Sciatic nerve (tissue), 2 donors: ENCODE results near the gene WNK2. TPM values are rescaled to one million over a fixed set of nuclear protein-coding genes. Genes with fewer than 3 reads are reported as not detected.
A peak's percentile ranks its signal among the peaks of the same experiment; 100 is the strongest.

Source experiments
- ATAC-seq: fragments of 200-7000 bp; cut with Tn5 transposase; one replicate; pipeline ENCODE4 v1.9.1; 2020; ENCODE audit warnings: mild to moderate bottlenecking, moderate library complexity
- DNase-seq: peaks from one replicate; pipeline ENCODE4 v3.0.0-alpha.2; 2020; ENCODE audit warnings: low spot score
- intact Hi-C: fragments of 100-400 bp; cut with DNase I; formaldehyde crosslinking; loops from one replicate; pipeline ENCODE4 v1.14.2; 2022
- total RNA-seq: library from RNA; stranded (reverse); fragmentation: NEBNext Ultra II Directional; extraction: Animal tissue kit (Norgen Biotek cat#: 25700); gene quantifications from one replicate; pipeline ENCODE4 v1.2.1, GENCODE V29; 2021
- donor health status: DM: no; HTN: no; CAD: no.
- donor health status: DM: no; HTN: no; CAD: no.

WNK2 gene
- total RNA-seq, 1 donor from 2014 or later = 6.6 TPM

DNA sequence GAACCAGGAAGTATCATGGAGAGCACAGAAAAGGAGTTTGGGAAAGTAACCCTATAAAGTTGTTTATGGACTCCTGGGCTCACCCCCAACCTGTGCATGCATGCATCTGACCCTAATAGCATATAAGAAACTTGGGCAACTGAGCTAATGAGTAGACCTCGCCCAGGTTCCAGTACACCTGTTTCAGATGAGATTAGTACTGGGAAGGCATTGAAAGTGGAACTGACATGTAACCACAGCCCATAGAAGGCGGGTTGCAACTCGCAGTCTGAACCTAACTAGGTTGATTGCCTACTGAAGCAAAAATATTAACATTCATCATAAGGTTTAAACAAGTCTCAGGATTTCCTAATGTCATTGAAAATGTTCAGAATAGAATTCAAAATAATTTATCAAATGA, 87.0 kb downstream of the WNK2 start:
- intact Hi-C loops = no loop called here
- ATAC-seq (no peak), DNase-seq (no peak)

DNA sequence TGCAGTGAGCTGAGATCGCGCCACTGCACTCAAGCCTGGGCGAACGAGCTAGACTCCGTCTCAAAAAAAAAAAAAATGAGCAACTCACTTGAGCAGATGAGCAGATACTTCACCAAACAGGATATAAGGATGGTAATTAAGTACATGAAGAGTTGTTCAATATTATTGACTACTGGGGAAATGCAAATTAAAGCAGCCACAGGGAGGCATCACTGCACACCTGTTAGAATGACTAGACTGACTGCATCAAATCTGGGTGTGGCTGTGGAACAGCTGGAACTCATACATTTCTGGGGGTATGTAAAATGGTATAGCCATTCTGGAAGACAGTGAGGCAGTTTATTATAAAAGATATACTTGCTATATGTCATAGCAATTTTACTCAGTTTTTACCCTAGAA, 93.0 kb downstream of the WNK2 start:
- no peak for ATAC-seq
- intact Hi-C loops = no loop called here
- no peak for DNase-seq

DNA sequence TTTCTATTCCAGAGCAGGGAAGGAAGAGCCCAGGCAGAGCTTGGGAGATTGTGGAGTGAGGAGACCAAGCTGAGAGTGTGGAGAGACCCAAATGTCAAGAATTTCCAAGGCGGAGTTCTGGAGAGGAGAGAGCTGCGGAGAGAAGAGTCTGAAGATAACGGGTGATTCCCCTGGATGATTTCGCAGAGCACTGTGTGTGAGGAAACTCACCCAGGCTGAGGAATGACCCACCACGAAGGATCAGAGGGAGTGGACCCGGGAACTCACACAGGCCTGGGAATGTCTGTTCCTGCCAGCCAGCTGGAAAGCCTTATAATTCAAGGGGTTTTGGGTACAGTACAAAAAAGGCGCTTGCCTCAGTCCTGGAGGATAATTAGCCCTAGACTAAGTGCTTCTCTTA, 94.2 kb downstream of the WNK2 start:
- intact Hi-C loops = no loop called here
- no peak for ATAC-seq
- no peak for DNase-seq

DNA sequence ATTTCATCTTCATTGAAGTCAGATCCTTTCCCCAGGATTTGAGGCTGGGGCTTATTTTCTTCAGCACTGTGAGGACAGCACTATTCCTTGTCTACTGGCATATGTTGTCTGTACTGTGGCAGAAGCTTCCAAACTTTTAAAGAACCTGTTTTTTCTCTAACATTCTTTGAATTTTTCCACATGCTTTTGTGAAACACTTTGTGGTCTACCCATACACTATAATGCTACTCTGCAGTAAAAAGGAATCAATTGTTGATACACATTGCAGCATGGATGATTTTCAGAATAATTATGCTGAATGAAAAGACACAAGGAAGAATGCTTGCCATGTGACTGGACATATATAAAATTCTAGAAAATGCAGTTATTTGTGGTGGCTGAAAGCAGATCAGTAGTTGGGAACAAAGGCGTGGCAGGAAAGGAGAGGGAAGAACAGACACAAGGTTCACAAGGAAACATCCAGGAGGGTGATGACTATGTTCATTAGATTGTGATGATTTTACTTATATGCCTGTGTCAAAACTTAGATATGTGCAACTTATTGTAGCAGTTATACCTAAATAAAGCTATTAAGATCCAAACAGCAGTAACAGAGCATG, 96.8 kb downstream of the WNK2 start:
- intact Hi-C loops = no loop called here
- DNase-seq = no peak
- ATAC-seq = no peak

DNA sequence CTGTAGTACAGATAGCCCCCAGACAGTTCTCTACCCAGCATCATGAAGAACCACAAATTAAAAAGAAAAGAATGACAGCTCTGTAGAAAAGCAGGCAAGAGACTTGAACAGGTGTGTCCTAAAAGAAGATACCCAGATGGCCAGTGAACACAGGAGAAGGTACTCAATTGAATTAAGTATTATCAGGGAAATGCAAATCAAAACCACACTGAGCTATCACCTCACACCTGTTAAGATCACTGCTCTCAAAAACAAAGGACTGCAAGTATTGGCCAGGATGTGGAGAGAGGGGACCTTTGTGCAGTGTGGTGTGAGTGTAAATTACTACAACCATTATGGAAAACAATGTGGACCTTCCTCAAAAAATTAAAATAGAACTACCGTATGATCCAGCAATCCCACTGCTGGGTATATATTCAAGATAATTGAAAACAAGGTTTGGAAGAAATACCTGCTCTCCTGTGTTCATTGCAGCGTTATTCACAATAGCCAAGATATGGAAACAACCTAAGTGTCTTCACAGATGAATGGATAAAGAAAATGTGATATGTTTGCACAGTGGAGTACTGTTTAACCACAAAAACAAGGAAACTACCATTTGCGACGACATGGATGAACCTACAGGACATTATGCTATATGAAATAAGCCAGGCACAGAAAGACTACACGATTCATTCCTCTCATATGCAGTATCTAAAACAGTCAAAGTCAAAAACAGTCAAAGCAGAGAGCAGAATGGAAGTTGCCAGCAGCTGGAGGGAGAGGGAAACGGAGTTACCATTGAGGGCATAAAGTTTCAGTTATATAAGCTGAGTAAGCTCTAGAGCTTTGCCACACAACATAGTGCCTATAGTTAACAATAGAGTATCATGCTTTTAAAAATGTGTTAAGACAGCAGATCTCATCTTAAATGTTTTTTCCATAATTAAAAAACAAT, 102.6 kb downstream of the WNK2 start:
- intact Hi-C loops = no loop called here
- DNase-seq = no peak
- ATAC-seq = no peak

DNA sequence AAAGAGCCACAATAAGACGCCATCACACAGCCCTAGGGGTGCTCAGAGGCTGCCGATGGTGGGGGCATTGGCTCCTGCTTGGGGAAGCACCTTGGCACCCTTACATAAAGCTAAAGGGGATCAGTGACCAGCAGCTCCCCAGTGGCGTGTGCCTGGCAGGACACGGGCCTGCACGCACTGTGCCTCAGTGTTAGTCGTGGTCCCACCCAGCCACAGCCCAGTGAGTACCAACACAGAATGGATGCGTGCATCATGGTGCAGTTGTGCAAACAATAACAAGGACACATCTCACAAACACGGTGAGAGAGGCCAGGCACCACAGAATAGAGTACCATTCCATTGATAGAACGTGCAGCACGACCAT, 103.2 kb downstream of the WNK2 start:
- ATAC-seq = no peak
- intact Hi-C loops = no loop called here
- no peak for DNase-seq

DNA sequence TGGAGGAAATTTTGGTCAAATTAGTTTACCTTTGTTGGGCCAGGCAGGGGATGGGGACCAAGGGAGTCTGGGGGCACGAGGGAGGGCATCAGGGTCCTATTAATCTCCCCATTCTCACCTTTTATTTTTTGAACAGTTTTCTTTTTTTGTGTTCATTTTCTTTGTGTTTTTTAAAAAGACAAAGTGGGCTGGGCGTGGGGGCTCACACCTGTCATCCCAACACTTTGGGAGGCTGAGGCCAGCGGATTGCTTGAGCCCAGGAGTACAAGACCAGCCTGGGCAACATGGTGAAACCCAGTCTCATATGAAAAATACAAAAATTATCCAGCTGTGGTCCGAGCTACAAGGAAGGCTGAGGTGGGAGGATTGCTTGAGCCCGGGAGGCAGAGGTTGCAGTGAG, 103.7 kb downstream of the WNK2 start:
- ATAC-seq = no peak
- intact Hi-C loops = no loop called here
- no peak for DNase-seq

DNA sequence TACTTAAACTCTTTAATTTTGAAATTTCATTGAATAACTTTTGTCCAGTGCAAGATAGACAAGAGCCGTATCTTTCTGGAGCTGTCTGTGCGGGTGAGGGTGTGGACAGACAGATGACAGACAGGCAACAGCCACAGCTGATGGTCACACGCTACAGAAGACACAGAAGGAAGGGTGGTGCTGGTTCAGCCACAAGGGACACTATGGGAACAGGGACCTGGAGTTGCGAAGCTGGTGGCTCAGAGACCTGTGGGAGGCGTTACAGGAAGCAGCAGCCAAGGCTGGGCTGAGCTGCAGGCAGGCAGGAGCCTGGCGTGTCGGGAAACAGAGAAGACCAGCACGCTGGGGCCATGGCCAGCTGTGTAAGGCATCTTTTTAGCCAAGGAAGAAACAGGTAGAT, 104.4 kb downstream of the WNK2 start:
- ATAC-seq = no peak
- intact Hi-C loops = no loop called here
- no peak for DNase-seq

DNA sequence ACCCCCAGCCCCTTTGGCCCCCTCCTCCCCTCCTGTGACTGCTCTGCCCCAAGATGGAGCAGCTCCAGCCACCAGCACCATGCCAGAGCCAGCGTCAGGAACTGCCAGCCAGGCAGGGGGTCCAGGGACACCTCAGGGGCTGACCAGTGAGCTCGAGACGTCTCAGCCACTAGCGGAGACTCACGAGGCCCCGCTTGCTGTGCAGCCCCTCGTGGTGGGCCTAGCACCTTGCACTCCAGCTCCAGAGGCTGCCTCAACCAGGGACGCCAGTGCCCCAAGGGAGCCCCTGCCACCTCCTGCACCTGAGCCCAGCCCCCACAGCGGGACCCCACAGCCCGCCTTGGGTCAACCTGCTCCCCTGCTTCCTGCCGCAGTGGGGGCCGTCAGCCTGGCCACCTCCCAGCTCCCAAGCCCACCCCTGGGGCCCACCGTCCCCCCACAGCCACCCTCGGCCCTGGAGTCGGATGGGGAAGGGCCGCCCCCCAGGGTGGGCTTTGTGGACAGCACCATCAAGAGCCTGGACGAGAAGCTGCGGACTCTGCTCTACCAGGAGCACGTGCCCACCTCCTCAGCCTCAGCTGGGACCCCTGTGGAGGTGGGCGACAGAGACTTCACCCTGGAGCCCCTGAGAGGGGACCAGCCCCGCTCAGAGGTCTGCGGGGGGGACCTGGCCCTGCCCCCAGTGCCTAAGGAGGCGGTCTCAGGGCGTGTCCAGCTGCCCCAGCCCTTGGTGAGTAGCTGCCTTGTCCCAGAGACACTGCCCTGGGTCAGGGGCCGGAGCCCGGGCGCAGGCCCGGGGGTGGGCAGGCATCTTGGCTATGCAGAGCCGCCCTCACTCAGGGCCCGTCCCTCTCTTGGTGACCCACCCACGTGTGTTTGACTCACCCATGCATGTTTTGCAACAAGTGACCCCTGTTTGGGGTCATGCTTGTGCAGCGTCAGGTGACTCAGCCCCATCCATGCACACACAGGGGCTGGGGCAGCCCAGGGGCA, 105.2 kb downstream of the WNK2 start:
- ATAC-seq (peak; percentile 73), DNase-seq (no peak)
- intact Hi-C loops = no loop called here

DNA sequence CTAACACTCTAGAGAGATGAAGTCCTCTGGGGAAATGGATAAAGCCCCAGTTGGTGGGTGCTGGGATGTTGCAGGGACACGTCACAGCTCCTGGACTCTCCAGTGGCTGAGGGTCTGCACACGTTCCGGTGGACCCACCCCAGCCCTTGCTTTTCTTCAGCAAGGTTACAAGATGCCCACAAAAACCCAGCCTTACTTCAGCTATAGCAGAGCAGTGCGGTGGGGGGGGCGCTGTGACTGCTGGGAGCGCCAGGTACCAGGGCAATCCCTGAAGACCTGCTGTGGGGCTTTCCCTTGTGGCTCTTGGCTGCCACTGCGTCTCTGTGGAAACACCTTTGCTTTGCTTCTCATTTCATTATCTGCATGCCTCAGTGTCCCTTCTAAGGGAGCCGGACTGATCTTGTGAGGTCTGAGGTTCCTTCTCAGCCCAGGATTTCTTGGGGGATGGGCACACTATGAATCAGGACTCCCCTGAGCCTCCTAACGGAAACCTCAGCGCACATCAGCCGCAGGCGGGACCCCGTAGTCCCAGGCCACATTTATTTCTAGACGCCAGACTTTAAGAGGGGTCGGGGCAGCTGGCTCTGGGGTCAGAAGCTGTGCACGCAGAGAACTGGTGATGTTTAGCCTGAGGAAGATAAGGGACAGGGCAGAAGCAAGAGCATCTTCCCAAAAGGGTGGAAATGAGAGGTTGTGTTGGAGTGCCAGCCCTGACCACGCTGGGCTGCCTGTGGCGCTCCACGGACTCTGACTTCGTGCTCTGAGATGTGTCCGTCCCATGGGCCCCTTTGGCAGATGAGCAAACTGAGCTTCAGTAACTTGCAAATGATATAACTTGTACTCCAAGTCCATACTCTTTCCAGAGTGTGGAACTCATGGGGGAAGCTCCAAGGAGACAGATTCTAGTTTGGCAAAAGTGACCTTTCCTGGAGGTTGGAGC, 106.8 kb downstream of the WNK2 start:
- intact Hi-C loops = no loop called here
- ATAC-seq (no peak), DNase-seq (no peak)

DNA sequence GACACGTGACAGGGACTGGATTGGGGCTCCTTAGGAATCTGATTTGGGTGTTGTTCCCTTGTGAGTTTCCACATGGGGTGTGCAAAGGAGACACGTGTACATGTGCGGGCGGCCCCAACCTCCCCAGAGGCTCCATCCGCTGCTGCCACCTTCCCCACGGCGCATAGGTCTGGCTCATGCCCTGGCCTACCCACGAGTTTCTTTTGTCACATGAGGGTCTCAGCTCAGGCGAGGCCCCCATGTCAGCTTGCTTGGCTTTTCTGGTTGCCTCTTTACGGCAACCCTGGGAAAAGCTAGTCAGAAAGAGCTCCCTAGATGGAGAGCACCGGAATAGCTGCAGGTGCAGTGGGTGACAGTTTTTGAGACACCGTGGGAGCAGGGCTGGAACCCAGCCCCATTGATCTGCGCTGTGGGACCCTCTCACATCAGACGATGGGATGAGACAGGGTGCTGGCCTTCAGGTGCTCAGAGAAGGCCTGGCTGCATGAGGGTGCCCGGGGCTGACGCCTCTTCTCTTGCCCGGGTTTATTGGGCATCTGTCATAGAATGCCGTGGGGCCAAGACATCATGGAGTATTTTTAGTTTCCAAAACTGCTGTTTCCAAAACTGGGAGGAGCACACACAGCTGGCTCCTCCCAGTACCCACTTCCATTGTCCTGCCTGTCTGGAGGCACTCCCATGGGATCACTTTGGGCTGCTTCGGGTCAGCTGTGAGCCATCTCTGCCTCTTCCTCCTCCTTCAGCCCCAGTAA, 107.8 kb downstream of the WNK2 start:
- ATAC-seq (no peak), DNase-seq (no peak)
- intact Hi-C loops = no loop called here

DNA sequence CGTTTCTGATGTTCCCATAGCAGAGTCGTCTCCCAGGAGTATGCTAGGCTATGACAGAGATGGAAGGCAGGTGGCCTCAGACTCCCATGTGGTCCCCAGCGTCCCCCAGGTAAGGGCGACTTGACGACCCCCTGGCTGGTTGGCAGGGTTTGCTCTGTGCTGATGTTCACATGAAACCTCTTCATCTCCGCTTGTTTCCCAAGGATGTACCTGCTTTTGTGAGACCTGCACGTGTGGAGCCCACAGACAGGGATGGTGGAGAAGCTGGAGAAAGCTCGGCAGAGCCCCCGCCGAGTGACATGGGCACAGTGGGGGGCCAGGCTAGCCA, 108.3 kb downstream of the WNK2 start:
- DNase-seq (no peak), ATAC-seq (no peak)
- intact Hi-C loops = no loop called here

DNA sequence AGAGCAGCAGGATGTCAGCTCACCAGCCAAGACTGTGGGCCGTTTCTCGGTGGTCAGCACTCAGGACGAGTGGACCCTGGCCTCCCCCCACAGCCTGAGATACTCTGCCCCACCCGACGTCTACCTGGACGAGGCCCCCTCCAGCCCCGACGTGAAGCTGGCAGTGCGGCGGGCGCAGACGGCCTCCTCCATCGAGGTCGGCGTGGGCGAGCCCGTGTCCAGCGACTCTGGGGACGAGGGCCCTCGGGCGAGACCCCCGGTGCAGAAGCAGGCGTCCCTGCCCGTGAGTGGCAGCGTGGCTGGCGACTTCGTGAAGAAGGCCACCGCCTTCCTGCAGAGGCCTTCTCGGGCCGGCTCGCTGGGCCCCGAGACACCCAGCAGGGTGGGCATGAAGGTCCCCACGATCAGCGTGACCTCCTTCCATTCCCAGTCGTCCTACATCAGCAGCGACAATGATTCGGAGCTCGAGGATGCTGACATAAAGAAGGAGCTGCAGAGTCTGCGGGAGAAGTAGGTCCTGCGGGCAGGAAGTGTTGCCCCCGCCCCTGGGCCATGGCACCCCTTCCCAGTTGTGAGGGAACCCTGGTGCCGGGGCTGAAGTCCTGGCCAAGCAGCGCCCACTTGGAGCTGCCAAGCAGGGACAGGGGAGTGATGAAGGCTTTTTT, 108.9 kb downstream of the WNK2 start:
- intact Hi-C loops = no loop called here
- no peak for ATAC-seq
- DNase-seq = no peak

DNA sequence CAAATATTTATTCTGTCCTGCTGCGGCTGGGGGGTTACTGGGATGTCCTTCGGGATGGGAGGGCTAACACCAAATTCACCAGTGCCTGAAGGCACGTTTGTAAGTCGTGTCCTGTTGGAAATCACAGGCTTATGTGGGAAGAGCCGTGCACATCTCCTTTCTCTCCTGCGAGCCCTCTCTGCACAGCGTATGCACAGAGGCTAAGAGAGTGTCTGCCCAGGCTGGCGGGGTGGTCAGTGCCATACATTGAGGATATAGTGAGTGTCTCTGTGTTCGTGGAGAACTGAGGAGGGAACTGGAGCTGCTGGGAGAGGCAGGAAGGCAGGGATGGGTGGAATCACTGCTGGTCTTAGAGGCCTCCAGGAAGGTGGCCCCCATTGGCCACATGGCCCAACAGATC, 110.1 kb downstream of the WNK2 start:
- intact Hi-C loops = no loop called here
- DNase-seq (no peak), ATAC-seq (no peak)

DNA sequence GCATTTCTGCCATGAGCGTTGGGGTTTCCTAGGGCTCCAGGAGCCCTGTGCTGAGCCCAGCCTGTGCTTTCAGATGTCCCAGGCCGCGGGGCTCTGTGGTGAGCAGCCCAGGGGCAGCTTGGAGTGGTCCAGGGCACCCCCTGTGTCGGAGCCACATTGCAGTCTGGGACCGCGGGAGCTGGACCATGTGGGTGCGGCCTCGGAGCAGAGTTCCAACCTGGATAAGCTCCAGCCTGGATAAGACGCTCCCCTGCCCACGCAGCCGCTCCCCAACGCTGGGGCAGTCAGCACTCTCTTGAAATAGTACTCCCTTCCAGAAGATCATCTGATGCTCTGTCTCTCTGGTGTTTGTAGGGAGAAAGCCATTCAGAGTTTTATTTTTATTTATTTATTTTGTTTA, 111.1 kb downstream of the WNK2 start:
- intact Hi-C loops = no loop called here
- DNase-seq (no peak), ATAC-seq (peak; percentile 61)

DNA sequence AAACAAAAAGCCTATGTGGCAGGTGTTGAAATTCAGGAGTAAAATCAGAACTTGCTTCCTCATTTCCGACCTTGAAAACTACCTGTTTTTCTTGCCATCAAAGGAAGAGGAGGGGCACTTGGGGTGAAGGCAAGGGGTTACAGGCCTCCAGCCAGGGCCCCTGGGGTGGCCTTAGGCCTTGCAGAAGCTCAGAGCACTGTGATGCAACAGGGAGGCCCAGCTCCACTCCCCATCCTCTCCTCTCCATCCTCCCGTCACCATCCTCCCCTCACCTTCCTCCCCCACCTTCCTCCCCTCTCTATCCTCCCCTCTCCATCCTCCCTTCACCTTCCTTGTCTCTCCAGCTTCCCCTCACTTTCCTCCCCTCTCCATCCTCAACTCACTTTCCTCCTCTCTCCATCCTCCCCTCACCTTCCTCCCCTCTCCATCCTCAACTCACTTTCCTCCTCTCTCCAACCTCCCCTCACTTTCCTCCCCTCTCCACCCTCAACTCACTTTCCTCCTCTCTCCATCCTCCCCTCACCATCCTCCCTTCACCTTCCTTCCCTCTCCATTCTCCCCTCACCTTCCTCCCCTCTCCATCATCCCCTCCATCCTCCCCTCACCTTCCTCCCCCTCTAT, 111.6 kb downstream of the WNK2 start:
- intact Hi-C loops = no loop called here
- ATAC-seq (no peak), DNase-seq (no peak)

DNA sequence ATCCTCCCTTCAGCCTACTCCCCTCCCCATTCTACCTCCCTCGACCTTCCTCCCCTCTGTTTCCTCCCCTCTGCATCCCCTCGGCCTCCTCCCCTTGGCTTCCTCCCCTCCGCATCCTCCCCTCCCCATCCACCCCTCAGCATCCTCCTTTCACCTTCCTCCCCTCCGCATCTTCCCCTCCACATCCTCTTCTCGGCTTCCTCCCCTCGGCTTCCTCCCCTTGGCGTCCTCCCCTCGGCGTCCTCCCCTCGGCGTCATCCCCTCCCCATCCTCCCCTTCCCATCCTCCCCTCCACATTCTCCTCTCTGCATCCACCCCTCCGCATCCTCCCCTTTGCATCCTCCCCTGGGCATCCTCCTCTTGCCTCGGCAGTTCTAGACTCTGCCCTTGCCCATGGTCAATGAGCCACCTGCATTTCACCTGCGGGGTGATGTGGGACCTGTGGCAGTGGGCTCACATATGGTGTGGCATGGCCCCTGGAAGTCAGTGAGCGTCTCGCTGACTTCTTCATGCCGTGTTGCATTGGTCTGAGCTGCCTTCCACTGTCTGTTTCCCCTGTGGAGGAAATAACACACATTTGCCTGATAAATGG, 113.0 kb downstream of the WNK2 start:
- ATAC-seq = no peak
- no peak for DNase-seq
- intact Hi-C loops = no loop called here
